MM.1S (cell line): ENCODE measurements around the gene ANGEL1.

Source experiments
- DNase-seq: peaks from one replicate; pipeline ENCODE4 v3.0.0-alpha.2; 2015
- H2AFZ ChIP-seq: fragments of 300-600 bp; sonication (generic); 2 replicates; pipeline ENCODE4 v1.6.0; 2016; ENCODE audit warnings: antibody characterized with exemption, low read length
- H3F3A ChIP-seq: fragments of 300-600 bp; sonication (generic); 2 replicates; pipeline ENCODE4 v1.6.1; 2016; ENCODE audit warnings: mild to moderate bottlenecking, antibody characterized with exemption, low read length, moderate library complexity, mixed read lengths; ENCODE audit not compliant: insufficient read depth
- H3K27ac ChIP-seq: fragments of 300-600 bp; sonication (generic); 2 replicates; pipeline ENCODE4 v1.5.1; 2016; ENCODE audit warnings: mild to moderate bottlenecking, low read length
- H3K27me3 ChIP-seq: fragments of 300-600 bp; sonication (generic); replicated peaks from 2 replicates; pipeline ENCODE4 v1.6.0; 2016; ENCODE audit warnings: low read length; ENCODE audit not compliant: insufficient read depth
- H3K36me3 ChIP-seq: fragments of 300-600 bp; sonication (generic); replicated peaks from 2 replicates; pipeline ENCODE4 v1.6.1; 2016; ENCODE audit warnings: mild to moderate bottlenecking, low read length, mixed read lengths; ENCODE audit not compliant: insufficient read depth
- H3K4me1 ChIP-seq: fragments of 300-600 bp; sonication (generic); 2 replicates; pipeline ENCODE4 v1.6.1; 2016; ENCODE audit warnings: low read length, mixed read lengths
- H3K4me2 ChIP-seq: fragments of 300-600 bp; sonication (generic); 2 replicates; pipeline ENCODE4 v1.6.0; 2016; ENCODE audit warnings: low read depth, low read length
- H3K4me3 ChIP-seq: fragments of 300-600 bp; sonication (generic); 2 replicates; pipeline ENCODE4 v1.5.1; 2016; ENCODE audit warnings: low read length, mixed read lengths
- H3K79me2 ChIP-seq: fragments of 300-600 bp; sonication (generic); 2 replicates; pipeline ENCODE4 v1.6.1; 2016; ENCODE audit warnings: mixed run types, low read length, mixed read lengths
- H3K9ac ChIP-seq: fragments of 300-600 bp; sonication (generic); 2 replicates; pipeline ENCODE4 v1.6.1; 2016; ENCODE audit warnings: low read length, mixed read lengths
- H3K9me2 ChIP-seq: fragments of 300-600 bp; sonication (generic); replicated peaks from 2 replicates; pipeline ENCODE4 v1.6.1; 2016; ENCODE audit warnings: mild to moderate bottlenecking, low read length, mixed read lengths; ENCODE audit not compliant: insufficient read depth
- H3K9me3 ChIP-seq: fragments of 300-600 bp; sonication (generic); replicated peaks from 2 replicates; pipeline ENCODE4 v1.6.1; 2016; ENCODE audit warnings: mild to moderate bottlenecking, low read length, mixed read lengths; ENCODE audit not compliant: insufficient read depth
- H4K20me1 ChIP-seq: fragments of 300-600 bp; sonication (generic); 2 replicates; pipeline ENCODE4 v1.6.1; 2016; ENCODE audit warnings: mild to moderate bottlenecking, low read length, moderate library complexity, mixed read lengths; ENCODE audit not compliant: insufficient read depth
- CTCF ChIP-seq: fragments of 300-600 bp; sonication (generic); IDR thresholded peaks from 2 replicates; pipeline ENCODE4 v1.5.1; 2016; ENCODE audit warnings: antibody characterized with exemption, low read length, mixed read lengths
- EZH2 ChIP-seq: fragments of 300-600 bp; sonication (generic); optimal IDR thresholded peaks from 2 replicates; pipeline ENCODE3; 2017; ENCODE audit warnings: low read depth, mild to moderate bottlenecking, antibody characterized with exemption, low read length, mixed read lengths
- EZH2phosphoT487 ChIP-seq: fragments of 300-600 bp; sonication (generic); IDR thresholded peaks from 2 replicates; pipeline ENCODE4 v1.6.1; 2018; ENCODE audit warnings: antibody characterized with exemption, low read length

The ANGEL1 gene, protein sequence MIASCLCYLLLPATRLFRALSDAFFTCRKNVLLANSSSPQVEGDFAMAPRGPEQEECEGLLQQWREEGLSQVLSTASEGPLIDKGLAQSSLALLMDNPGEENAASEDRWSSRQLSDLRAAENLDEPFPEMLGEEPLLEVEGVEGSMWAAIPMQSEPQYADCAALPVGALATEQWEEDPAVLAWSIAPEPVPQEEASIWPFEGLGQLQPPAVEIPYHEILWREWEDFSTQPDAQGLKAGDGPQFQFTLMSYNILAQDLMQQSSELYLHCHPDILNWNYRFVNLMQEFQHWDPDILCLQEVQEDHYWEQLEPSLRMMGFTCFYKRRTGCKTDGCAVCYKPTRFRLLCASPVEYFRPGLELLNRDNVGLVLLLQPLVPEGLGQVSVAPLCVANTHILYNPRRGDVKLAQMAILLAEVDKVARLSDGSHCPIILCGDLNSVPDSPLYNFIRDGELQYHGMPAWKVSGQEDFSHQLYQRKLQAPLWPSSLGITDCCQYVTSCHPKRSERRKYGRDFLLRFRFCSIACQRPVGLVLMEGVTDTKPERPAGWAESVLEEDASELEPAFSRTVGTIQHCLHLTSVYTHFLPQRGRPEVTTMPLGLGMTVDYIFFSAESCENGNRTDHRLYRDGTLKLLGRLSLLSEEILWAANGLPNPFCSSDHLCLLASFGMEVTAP

DNA sequence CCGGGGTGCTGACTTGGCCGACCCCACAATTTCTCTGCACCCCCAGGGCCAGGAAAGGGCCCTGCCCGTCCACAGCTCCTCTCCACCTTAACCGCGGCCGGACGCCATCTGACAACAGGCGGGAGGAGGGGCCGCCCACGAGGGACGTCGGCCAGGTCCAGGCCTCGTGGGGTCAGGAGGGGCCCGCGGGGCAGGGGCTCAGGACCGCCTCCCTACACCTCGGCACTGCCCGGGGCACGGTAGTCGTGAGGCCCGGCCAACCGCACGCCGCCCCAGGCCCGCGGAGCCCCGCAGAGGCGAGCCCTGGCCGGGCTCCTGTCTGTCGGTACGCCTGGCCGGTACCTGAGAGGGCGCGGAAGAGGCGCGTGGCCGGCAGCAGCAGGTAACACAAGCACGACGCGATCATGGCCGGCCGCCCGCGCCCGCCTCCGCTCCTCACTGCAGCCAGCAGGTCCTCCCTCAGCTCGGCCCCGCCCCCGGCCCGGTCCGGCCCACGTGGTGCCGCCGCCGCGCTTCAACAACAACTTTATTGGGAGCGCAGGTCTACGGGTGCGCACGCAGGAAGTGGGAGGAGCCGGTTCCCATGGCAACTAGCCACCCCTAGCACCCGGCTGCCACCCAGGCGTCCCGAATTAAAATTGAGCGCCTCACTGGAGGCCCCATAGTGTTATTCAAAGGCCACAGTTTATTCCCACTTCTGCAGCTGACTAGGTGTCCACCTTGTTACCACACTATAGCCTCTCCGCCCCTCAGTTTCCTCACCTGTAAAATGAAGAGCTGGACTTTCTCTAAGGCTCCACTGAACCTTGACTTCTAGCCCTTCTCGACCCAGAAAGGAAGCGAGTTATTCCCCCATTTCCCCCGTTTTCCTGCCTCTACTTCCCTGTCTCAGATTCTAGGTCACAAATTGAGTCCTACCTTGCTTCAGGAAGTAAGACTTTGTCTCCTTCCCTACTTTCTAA is at the start of gene ANGEL1:
TSS of gene ANGEL1 (minus strand) at position 461 of the 962 bp plus-strand sequence. CDS start at position 406, 55 bp downstream.
- peaks cover 2% of the 10 kb centered on the region; the same call in 1 of the 2 replicates for H3F3A ChIP-seq
- H3K9ac ChIP-seq: peak within 1 kb of the TSS; percentile 85
- H3K4me3 ChIP-seq: peak within 1 kb of the TSS; percentile 76
- H3K4me1 ChIP-seq: peaks cover 4% of the 10 kb centered on the region; the same call in 1 of the 2 replicates
- no peaks in the 10 kb centered on the region for H3K27me3 ChIP-seq
- peak within 1 kb of the TSS; percentile 65; the same call in 1 of the 2 replicates for H3K27ac ChIP-seq
- H4K20me1 ChIP-seq: no peaks in the 10 kb centered on the region
- H3K36me3 ChIP-seq: no peaks in the 10 kb centered on the region
- peak within 1 kb of the TSS; percentile 94 for H2AFZ ChIP-seq
- no peaks in the 10 kb centered on the region for H3K9me3 ChIP-seq
- peak; percentile 89 for DNase-seq
- TF ChIP-seq CTCF (no peak), EZH2 (no peak), EZH2phosphoT487 (no peak)
- no peaks in the 10 kb centered on the region for H3K9me2 ChIP-seq
- peak within 1 kb of the TSS; percentile 65 for H3K4me2 ChIP-seq
- peaks cover 8% of the 10 kb centered on the region; the same call in 1 of the 2 replicates for H3K79me2 ChIP-seq

- Histone ChIP-seq H3K27me3 (no peaks in the 10 kb centered on the region), H3K79me2 (no peaks in the 10 kb centered on the region), H3K27ac (no peak overlapping the region), H3F3A (no peaks in the 10 kb centered on the region), H3K9me3 (no peaks in the 10 kb centered on the region), H3K4me2 (no peak overlapping the region), H3K9me2 (no peaks in the 10 kb centered on the region), H4K20me1 (no peaks in the 10 kb centered on the region), H3K36me3 (no peaks in the 10 kb centered on the region), H3K4me3 (no peak overlapping the region), H3K4me1 (0 out of 2 replicates have a peak, but pooled peaks cover 10% of the 10 kb centered on the region), H3K9ac (no peak overlapping the region), H2AFZ (no peak overlapping the region)
- DNase-seq: no peak
- TF ChIP-seq CTCF (no peak), EZH2 (no peak), EZH2phosphoT487 (no peak)
Measured at GRCh38 chr14:76861574-76862255, 49.0 kb upstream of the ANGEL1 start.

- Histone ChIP-seq H3K9me3 (no peaks in the 10 kb centered on the region), H3K27ac (no peak overlapping the region), H2AFZ (no peak overlapping the region), H3K36me3 (no peaks in the 10 kb centered on the region), H3K9me2 (no peaks in the 10 kb centered on the region), H3K4me1 (no peaks in the 10 kb centered on the region), H3K27me3 (no peaks in the 10 kb centered on the region), H3K4me2 (no peak overlapping the region), H3F3A (no peaks in the 10 kb centered on the region), H4K20me1 (no peaks in the 10 kb centered on the region), H3K79me2 (no peaks in the 10 kb centered on the region), H3K9ac (no peak overlapping the region), H3K4me3 (no peak overlapping the region)
- DNase-seq: no peak
- TF ChIP-seq EZH2 (no peak), CTCF (no peak), EZH2phosphoT487 (no peak)
Measured at GRCh38 chr14:76856769-76857168, 44.1 kb upstream of the ANGEL1 start.
